GM12892 (cell line): ENCODE data around the gene CACNA2D3.

Experiments
- POLR2A ChIP-seq: IDR thresholded peaks from 2 replicates; pipeline ENCODE4 v1.6.1; 2011; ENCODE audit warnings: low read depth, low read length, control low read depth
- POLR2AphosphoS5 ChIP-seq: IDR thresholded peaks from 2 replicates; pipeline ENCODE4 v1.6.1; 2011; ENCODE audit warnings: low read depth, low read length, control low read depth
- TAF1 ChIP-seq: IDR thresholded peaks from 2 replicates; pipeline ENCODE4 v1.6.1; 2011; ENCODE audit warnings: low read depth, mild to moderate bottlenecking, control low read depth, low read length, borderline replicate concordance

GRCh38 chr3:54793171-54793570, 670.8 kb downstream of the CACNA2D3 start:
- no peak for TF ChIP-seq POLR2A
- TF ChIP-seq POLR2AphosphoS5 = no peak
- TF ChIP-seq TAF1 = no peak
